K562 (cell line): ENCODE measurements around the gene PSD2. TPM values are rescaled to one million over a fixed set of nuclear protein-coding genes. Genes with fewer than 3 reads are reported as not detected.

Experiments
- CHD7 ChIP-seq: fragments of 200-600 bp; sonication (generic); IDR thresholded peaks from one replicate; pipeline ENCODE4 v1.6.1; 2012; ENCODE audit warnings: mild to moderate bottlenecking, low read depth, low read length, inconsistent platforms
- FOXP4 ChIP-seq: sonication (generic); formaldehyde crosslinking; IDR thresholded peaks from 2 replicates; pipeline ENCODE4 v1.8.0; 2022; ENCODE audit warnings: mild to moderate bottlenecking, missing genetic modification reagents, borderline replicate concordance
- HMGN3 ChIP-seq: IDR thresholded peaks from 2 replicates; pipeline ENCODE4 v1.6.1; 2011; ENCODE audit warnings: borderline replicate concordance, low read depth, mild to moderate bottlenecking, mixed read lengths, low read length; ENCODE audit not compliant: insufficient read length; ENCODE audit errors: extremely low read depth
- HNRNPL ChIP-seq: fragments of 200-400 bp; formaldehyde crosslinking; IDR thresholded peaks from 2 replicates; pipeline ENCODE4 v1.6.1; 2017; ENCODE audit warnings: low read depth, mild to moderate bottlenecking, low read length
- LEF1 ChIP-seq: fragments of 450-650 bp; IDR thresholded peaks from 2 replicates; pipeline ENCODE4 v1.6.1; 2016; ENCODE audit warnings: mild to moderate bottlenecking
- MECOM ChIP-seq: fragments of 250-450 bp; sonication (Bioruptor Pico); IDR thresholded peaks from 2 replicates; pipeline ENCODE4 v1.8.0; 2022; ENCODE audit warnings: inconsistent platforms
- NR3C1 ChIP-seq: sonication (generic); formaldehyde crosslinking; IDR thresholded peaks from 2 replicates; pipeline ENCODE4 v1.8.1; 2022; ENCODE audit warnings: missing genetic modification reagents
- PURB ChIP-seq: sonication (generic); formaldehyde crosslinking; IDR thresholded peaks from 2 replicates; pipeline ENCODE4 v1.9.0; 2021; ENCODE audit warnings: low read depth, mild to moderate bottlenecking, missing genetic modification reagents
- SLC30A9 ChIP-seq: fragments of 250-450 bp; sonication (Bioruptor Pico); IDR thresholded peaks from 2 replicates; pipeline ENCODE4 v1.8.0; 2022; ENCODE audit warnings: mild to moderate bottlenecking, moderate library complexity
- SMARCE1 ChIP-seq: fragments of 450-650 bp; IDR thresholded peaks from 2 replicates; pipeline ENCODE4 v1.7.1; 2016; ENCODE audit warnings: mild to moderate bottlenecking
- TCF7L2 ChIP-seq: fragments of 150-350 bp; IDR thresholded peaks from 2 replicates; pipeline ENCODE4 v1.6.1; 2016; ENCODE audit warnings: low read depth, mild to moderate bottlenecking, low read length, moderate library complexity
- ZEB2 ChIP-seq: fragments of 450-650 bp; IDR thresholded peaks from 2 replicates; pipeline ENCODE4 v1.6.1; 2016
- ZKSCAN1 ChIP-seq: fragments of 150-350 bp; IDR thresholded peaks from 2 replicates; pipeline ENCODE4 v1.6.1; 2016; ENCODE audit warnings: low read depth, low read length
- ZNF140 ChIP-seq: fragments of 250-450 bp; sonication (Bioruptor Pico); IDR thresholded peaks from 2 replicates; pipeline ENCODE4 v1.8.0; 2021; ENCODE audit warnings: moderate library complexity, mild to moderate bottlenecking, inconsistent platforms
- ZNF511 ChIP-seq: sonication (generic); formaldehyde crosslinking; IDR thresholded peaks from 2 replicates; pipeline ENCODE4 v1.8.0; 2022; ENCODE audit warnings: mild to moderate bottlenecking, missing genetic modification reagents
- polyA plus RNA-seq, 8 experiments: library from polyadenylated mRNA; depleted of rRNA in 4 of 8; stranded (reverse) in 5 of 8; unstranded in 3 of 8; fragments of >200 nt; fragmentation: Nextera tagmentation in 2 of 8; fragmentation: Illumina TruSeq in 1 of 8; extraction: Ambion mirVana in 2 of 8; extraction: Trizol in 1 of 8; gene quantifications; 2 replicates each; pipeline versions ENCODE4 v1.2.1 to v1.2.3, GENCODE V29; 2011 to 2014; ENCODE audit warnings: inconsistent platforms in 1 of 8, missing spikeins in 1 of 8
- total RNA-seq, 7 experiments: library from RNA; depleted of rRNA in 6 of 7; stranded (reverse); fragments of >200 nt in 6 of 7; fragmentation: Illumina TruSeq in 2 of 7; extraction: Trizol in 2 of 7; gene quantifications; 2 replicates each; pipeline versions ENCODE4 v1.2.1 to v1.2.3, GENCODE V29; 2011 to 2021; ENCODE audit warnings: low replicate concordance in 1 of 7

The PSD2 gene
- total and polyA plus RNA-seq, 9 of the 15 experiments (the other 6 are each of a cell fraction or from before 2014, with no cell fraction given): 0.01 to 0.09 (median 0.04) TPM; not detected in 4

DNA sequence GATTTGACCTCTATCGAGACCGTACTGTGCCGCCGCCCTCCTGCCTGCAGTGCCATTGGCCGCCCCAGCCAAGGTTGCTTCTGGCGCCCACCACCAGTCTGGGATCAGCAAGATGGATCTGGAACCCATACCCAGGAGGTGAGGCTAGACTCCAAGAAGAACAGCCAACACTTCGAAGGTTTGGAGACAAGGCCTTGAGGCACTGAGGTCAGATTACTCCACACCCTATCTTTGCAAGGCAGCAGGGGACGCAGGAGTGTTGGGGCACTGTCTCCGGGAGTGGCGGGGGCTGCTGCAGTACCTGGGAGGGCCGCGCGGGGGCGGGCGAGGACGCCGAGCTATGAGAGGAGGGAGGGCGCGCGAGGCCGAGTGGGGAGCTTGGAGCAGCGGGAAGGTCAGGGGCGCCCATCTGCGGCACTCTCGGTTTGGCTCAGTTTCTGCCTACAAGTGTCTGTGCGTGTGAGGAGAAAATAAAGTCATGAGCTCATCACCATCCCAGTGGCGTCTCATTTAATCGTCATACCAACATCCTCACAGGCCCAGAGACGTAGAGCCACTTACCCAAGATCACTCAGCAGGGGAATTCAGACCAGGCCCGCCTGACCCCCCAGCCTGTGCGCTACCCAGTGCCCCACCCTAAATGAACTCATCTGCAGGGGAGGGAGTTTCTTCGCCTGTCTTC is 20.5 kb upstream of the PSD2 start (continued):
- no peak for TF ChIP-seq CHD7
- TF ChIP-seq ZNF140 (CRISPR knock-in tag): no peak
- TF ChIP-seq LEF1: no peak
- no peak for TF ChIP-seq PURB (CRISPR knock-in tag)
- no peak for TF ChIP-seq MECOM (CRISPR knock-in tag)
- peak; percentile 79 for TF ChIP-seq HMGN3
- TF ChIP-seq HNRNPL: no peak
- TF ChIP-seq SLC30A9 (CRISPR knock-in tag): no peak
- 0 out of 2 replicates have a peak, but pooled peaks have one; percentile 72 for TF ChIP-seq FOXP4 (CRISPR knock-in tag)
- no peak for TF ChIP-seq ZNF511 (CRISPR knock-in tag)
- TF ChIP-seq ZKSCAN1: no peak
- no peak for TF ChIP-seq TCF7L2
- TF ChIP-seq SMARCE1: 0 out of 2 replicates have a peak, but pooled peaks have one; percentile 55
- no peak for TF ChIP-seq ZEB2
- no peak for TF ChIP-seq NR3C1 (CRISPR knock-in tag)
